H1 (cell line): ENCODE data around the gene SLC22A2.

ENCODE experiments used
- BRCA1 ChIP-seq: IDR thresholded peaks from 2 replicates; pipeline ENCODE4 v1.6.1; 2012; ENCODE audit warnings: low read depth, low read length, improper control_type of control experiment
- CEBPB ChIP-seq: IDR thresholded peaks from 2 replicates; pipeline ENCODE4 v1.6.1; 2012; ENCODE audit warnings: low read depth, low read length
- CTBP2 ChIP-seq: IDR thresholded peaks from 2 replicates; pipeline ENCODE4 v1.7.0; 2011; ENCODE audit warnings: borderline replicate concordance, mild to moderate bottlenecking, moderate library complexity, mixed read lengths, low read length; ENCODE audit not compliant: insufficient read depth, insufficient read length
- PHF8 ChIP-seq: fragments of 200-600 bp; sonication (generic); conservative IDR thresholded peaks from 2 replicates; pipeline ENCODE4 v1.7.1; 2012; ENCODE audit warnings: low read depth, mild to moderate bottlenecking, inconsistent platforms, low read length, moderate library complexity
- POLR2A ChIP-seq, 2 experiments: IDR thresholded peaks; 1 replicate in 1 of 2; 2 replicates in 1 of 2; pipeline ENCODE4 v1.6.1; 2011; ENCODE audit warnings: low read depth in 2 of 2, low read length in 2 of 2, mild to moderate bottlenecking in 2 of 2; ENCODE audit errors: control extremely low read depth in 1 of 2
- POLR2AphosphoS5 ChIP-seq: IDR thresholded peaks from 2 replicates; pipeline ENCODE4 v1.6.1; 2011; ENCODE audit warnings: low read depth, low read length
- POU5F1 ChIP-seq: IDR thresholded peaks from 2 replicates; pipeline ENCODE4 v1.6.1; 2011; ENCODE audit warnings: low read depth, mild to moderate bottlenecking, low read length, moderate library complexity
- RNF2 ChIP-seq: fragments of 200-900, 300-1000 bp; sonication (generic); IDR thresholded peaks from 2 replicates; pipeline ENCODE4 v1.7.1; 2016; ENCODE audit warnings: borderline replicate concordance, low read depth, mild to moderate bottlenecking, antibody characterized with exemption, low read length; ENCODE audit not compliant: poor library complexity, severe bottlenecking; ENCODE audit errors: missing control alignments
- RXRA ChIP-seq: IDR thresholded peaks from 2 replicates; pipeline ENCODE4 v1.6.1; 2011; ENCODE audit warnings: low read depth, mild to moderate bottlenecking, low read length, moderate library complexity; ENCODE audit not compliant: insufficient read depth
- SP4 ChIP-seq: IDR thresholded peaks from 2 replicates; pipeline ENCODE4 v1.6.1; 2012; ENCODE audit warnings: low read length, inconsistent platforms
- YY1 ChIP-seq: IDR thresholded peaks from 2 replicates; pipeline ENCODE4 v1.6.1; 2011; ENCODE audit warnings: low read depth, mild to moderate bottlenecking, low read length
- TF ChIP-seq, protein P1 (sequence below): IDR thresholded peaks from 2 replicates; pipeline ENCODE4 v1.6.1; 2012; ENCODE audit warnings: low read length, inconsistent platforms
- TF ChIP-seq, protein P2 (sequence below), 3 experiments: IDR thresholded peaks; 1 replicate in 2 of 3; 2 replicates in 1 of 3; pipeline versions ENCODE4 v1.5.1 to v1.6.1; 2011; ENCODE audit warnings: low read length in 3 of 3, mild to moderate bottlenecking in 3 of 3, inconsistent platforms in 2 of 3, low read depth in 1 of 3, moderate library complexity in 1 of 3; ENCODE audit not compliant: insufficient read depth in 1 of 3; ENCODE audit errors: control extremely low read depth in 1 of 3

DNA sequence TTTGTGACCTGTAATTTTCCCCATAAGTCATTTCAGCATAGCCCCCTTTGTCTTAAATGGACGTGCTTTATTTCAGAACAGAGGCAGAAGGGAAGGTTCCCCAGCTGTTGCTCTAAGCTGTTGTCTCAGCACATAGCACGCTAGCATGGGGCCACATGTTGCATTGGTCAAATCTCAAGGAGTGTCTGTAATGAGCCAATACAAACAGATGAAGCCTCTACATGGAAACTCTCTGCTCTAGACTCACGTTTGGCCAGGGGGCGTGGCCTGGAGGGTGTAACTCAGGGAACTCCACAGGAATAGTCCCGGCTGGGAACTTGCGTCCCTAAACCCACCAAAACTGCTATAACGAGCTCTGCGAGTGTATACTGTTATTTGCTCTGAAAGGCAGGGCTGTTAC, 35.2 kb upstream of the SLC22A2 start:
- TF ChIP-seq CTBP2 (no peak), POLR2AphosphoS5 (no peak), RXRA (no peak), POLR2A (IDR thresholded peaks at IDR 0.05; ENCODE audit: control extremely low read depth in 1 of 2, low read depth in 2 of 2, low read length in 2 of 2) (no peak), SP4 (no peak), RNF2 (no peak), BRCA1 (no peak), POU5F1 (no peak), PHF8 (no peak), YY1 (no peak), CEBPB (no peak)
- TF ChIP-seq, protein P1, sequence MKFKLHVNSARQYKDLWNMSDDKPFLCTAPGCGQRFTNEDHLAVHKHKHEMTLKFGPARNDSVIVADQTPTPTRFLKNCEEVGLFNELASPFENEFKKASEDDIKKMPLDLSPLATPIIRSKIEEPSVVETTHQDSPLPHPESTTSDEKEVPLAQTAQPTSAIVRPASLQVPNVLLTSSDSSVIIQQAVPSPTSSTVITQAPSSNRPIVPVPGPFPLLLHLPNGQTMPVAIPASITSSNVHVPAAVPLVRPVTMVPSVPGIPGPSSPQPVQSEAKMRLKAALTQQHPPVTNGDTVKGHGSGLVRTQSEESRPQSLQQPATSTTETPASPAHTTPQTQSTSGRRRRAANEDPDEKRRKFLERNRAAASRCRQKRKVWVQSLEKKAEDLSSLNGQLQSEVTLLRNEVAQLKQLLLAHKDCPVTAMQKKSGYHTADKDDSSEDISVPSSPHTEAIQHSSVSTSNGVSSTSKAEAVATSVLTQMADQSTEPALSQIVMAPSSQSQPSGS = no peak
- TF ChIP-seq, protein P2, sequence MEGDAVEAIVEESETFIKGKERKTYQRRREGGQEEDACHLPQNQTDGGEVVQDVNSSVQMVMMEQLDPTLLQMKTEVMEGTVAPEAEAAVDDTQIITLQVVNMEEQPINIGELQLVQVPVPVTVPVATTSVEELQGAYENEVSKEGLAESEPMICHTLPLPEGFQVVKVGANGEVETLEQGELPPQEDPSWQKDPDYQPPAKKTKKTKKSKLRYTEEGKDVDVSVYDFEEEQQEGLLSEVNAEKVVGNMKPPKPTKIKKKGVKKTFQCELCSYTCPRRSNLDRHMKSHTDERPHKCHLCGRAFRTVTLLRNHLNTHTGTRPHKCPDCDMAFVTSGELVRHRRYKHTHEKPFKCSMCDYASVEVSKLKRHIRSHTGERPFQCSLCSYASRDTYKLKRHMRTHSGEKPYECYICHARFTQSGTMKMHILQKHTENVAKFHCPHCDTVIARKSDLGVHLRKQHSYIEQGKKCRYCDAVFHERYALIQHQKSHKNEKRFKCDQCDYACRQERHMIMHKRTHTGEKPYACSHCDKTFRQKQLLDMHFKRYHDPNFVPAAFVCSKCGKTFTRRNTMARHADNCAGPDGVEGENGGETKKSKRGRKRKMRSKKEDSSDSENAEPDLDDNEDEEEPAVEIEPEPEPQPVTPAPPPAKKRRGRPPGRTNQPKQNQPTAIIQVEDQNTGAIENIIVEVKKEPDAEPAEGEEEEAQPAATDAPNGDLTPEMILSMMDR (IDR thresholded peaks at IDR 0.05; ENCODE audit: control extremely low read depth in 1 of 3, insufficient read depth in 1 of 3, low read depth in 1 of 3, low read length in 3 of 3) = no peak
